Caco-2 (cell line): ENCODE measurements around the gene LHX2. TPM values are rescaled to one million over a fixed set of nuclear protein-coding genes. Genes with fewer than 3 reads are reported as not detected.

Experiments
- BruUV-seq: library from RNA; stranded (reverse); fragments of 400-500 nt; replicated peaks from 2 replicates; lab custom pipeline; 2021; lab: Mats Ljungman, UMichigan
- CTCF ChIA-PET: fragments of 300-600 bp; sonication (Branson Sonifier 250); formaldehyde crosslinking; loops from one replicate; lab custom pipeline; 2022; ENCODE audit warnings: antibody characterized with exemption; lab: Charles Lee
- POLR2A ChIA-PET: fragments of 300-600 bp; sonication (Branson Sonifier 250); formaldehyde crosslinking; loops from one replicate; lab custom pipeline; 2022; ENCODE audit warnings: antibody characterized with exemption; lab: Charles Lee
- DNase-seq, 2 experiments: peaks; one replicate each; pipeline versions ENCODE4 v3.0.0 to v3.0.0-alpha.2; 2020 to 2022
- H3K27me3 ChIP-seq: replicated peaks from 2 replicates; pipeline ENCODE4 v1.6.0; 2011; ENCODE audit warnings: low read length; ENCODE audit not compliant: control insufficient read depth, insufficient read depth
- H3K36me3 ChIP-seq: 2 replicates; pipeline ENCODE4 v1.5.1; 2011; ENCODE audit warnings: low read length; ENCODE audit not compliant: control insufficient read depth, insufficient read depth
- H3K4me1 ChIP-seq: fragments of 250-450 bp; sonication (Bioruptor Pico); 2 replicates; pipeline ENCODE4 v1.5.1; 2020; ENCODE audit warnings: mild to moderate bottlenecking
- H3K4me3 ChIP-seq: 2 replicates; pipeline ENCODE4 v1.5.1; 2011; ENCODE audit warnings: low read depth, mild to moderate bottlenecking, control low read depth, low read length
- H3K9me3 ChIP-seq: fragments of 250-450 bp; sonication (Bioruptor Pico); 2 replicates; pipeline ENCODE4 v1.5.1; 2020; ENCODE audit warnings: mild to moderate bottlenecking, moderate library complexity
- H3K27ac Mint-ChIP-seq: one replicate; pipeline ENCODE4 v1.8.0; 2022; ENCODE audit warnings: mixed read lengths; ENCODE audit not compliant: unreplicated experiment
- H3K27me3 Mint-ChIP-seq: one replicate; pipeline ENCODE4 v1.8.0; 2022; ENCODE audit warnings: mixed read lengths; ENCODE audit not compliant: insufficient read depth, unreplicated experiment
- H3K36me3 Mint-ChIP-seq: one replicate; pipeline ENCODE4 v1.8.0; 2022; ENCODE audit warnings: mild to moderate bottlenecking, mixed read lengths; ENCODE audit not compliant: insufficient read depth, unreplicated experiment
- H3K4me1 Mint-ChIP-seq: one replicate; pipeline ENCODE4 v1.8.0; 2022; ENCODE audit warnings: low read depth, mixed read lengths; ENCODE audit not compliant: unreplicated experiment
- H3K4me3 Mint-ChIP-seq: one replicate; pipeline ENCODE4 v1.8.0; 2022; ENCODE audit warnings: mild to moderate bottlenecking, moderate library complexity, mixed read lengths; ENCODE audit not compliant: unreplicated experiment
- H3K9me3 Mint-ChIP-seq: one replicate; pipeline ENCODE4 v1.8.0; 2022; ENCODE audit warnings: mixed read lengths; ENCODE audit not compliant: unreplicated experiment
- intact Hi-C: fragments of 100-400 bp; cut with micrococcal nuclease; formaldehyde crosslinking; loops from one replicate; pipeline ENCODE4 v1.10.0; 2022; ENCODE audit not compliant: unreplicated experiment
- total RNA-seq: library from RNA; stranded (reverse); gene quantifications from 2 replicates; pipeline ENCODE4 v1.2.3, GENCODE V29; 2022
- TF ChIP-seq, protein P1 (sequence below), 2 experiments: fragments of 200-600 bp in 1 of 2; IDR thresholded peaks; 1 replicate in 1 of 2; 2 replicates in 1 of 2; pipeline versions ENCODE4 v1.5.1 to v1.8.0; 2011 to 2022; ENCODE audit warnings: antibody characterized with exemption in 1 of 2, control low read depth in 1 of 2, inconsistent platforms in 1 of 2, low read depth in 1 of 2, low read length in 1 of 2, mild to moderate bottlenecking in 1 of 2, moderate library complexity in 1 of 2; ENCODE audit not compliant: insufficient read depth in 1 of 2, severe bottlenecking in 1 of 2, unreplicated experiment in 1 of 2

The LHX2 gene
- total RNA-seq, 1 experiment from 2014 or later, result 4.0 TPM

DNA sequence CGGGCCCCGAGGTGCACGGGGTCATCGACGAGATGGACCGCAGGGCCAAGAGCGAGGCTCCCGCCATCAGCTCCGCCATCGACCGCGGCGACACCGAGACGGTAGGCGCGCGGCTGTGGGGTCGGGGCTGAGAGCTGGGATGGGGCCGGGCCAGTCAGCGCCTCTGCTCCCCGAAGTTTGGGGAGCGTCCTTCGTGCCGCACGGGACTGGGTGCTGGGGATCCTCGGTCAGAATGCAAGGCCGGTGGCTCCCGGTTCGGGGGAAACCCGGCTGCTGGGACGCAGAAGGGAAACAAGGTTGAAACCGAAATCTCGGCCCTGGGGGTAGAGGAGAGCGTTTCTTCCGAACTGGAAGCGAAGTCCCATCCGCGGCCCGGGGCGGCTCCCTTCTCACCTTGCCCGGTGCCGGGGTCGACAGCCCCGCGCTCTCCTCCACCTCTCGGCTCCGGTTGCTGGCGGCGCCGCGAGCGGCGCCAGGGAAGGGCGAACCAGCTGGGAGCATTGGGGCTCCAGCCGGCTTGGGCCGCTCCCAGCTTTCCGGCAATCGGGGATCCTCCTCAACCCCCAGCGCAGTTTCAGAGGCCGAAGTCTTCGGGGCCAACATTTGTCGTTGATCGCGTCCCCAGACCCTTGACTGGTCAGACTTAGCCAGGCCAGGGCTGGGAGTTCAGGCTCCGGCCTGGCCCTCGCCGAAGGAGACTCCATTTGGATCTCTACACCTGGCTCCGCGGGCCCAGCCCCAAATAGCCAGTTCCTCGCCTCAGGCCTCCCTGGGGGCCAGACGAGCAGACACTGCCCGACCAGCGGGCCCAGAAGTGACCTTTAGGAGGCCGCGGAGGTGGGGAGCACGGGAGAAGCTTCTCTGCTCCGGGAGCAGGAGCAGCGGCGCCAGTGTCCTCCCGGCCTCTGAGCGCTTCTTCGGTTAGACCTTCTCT is 1.1 kb downstream of the LHX2 start:
- no peak overlapping the region for H3K4me3 ChIP-seq
- TF ChIP-seq, protein P1, sequence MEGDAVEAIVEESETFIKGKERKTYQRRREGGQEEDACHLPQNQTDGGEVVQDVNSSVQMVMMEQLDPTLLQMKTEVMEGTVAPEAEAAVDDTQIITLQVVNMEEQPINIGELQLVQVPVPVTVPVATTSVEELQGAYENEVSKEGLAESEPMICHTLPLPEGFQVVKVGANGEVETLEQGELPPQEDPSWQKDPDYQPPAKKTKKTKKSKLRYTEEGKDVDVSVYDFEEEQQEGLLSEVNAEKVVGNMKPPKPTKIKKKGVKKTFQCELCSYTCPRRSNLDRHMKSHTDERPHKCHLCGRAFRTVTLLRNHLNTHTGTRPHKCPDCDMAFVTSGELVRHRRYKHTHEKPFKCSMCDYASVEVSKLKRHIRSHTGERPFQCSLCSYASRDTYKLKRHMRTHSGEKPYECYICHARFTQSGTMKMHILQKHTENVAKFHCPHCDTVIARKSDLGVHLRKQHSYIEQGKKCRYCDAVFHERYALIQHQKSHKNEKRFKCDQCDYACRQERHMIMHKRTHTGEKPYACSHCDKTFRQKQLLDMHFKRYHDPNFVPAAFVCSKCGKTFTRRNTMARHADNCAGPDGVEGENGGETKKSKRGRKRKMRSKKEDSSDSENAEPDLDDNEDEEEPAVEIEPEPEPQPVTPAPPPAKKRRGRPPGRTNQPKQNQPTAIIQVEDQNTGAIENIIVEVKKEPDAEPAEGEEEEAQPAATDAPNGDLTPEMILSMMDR (IDR thresholded peaks at IDR 0.05; ENCODE audit: insufficient read depth in 1 of 2, low read depth in 1 of 2, low read length in 1 of 2, severe bottlenecking in 1 of 2, unreplicated experiment in 1 of 2), result no peak
- H3K36me3 ChIP-seq, result no peaks in the 10 kb centered on the region
- Mint-ChIP-seq H3K36me3 (no peaks in the 10 kb centered on the region), H3K27ac (no peak overlapping the region), H3K9me3 (no peaks in the 10 kb centered on the region), H3K27me3 (peaks cover 16% of the 10 kb centered on the region), H3K4me1 (peaks cover 13% of the 10 kb centered on the region), H3K4me3 (peak overlapping the region; percentile 43)
- intact Hi-C loops, result loop anchor here (10.0 kb wide), 1 partner anchor 468 kb away; no protein-coding TSS in a partner anchor
- no TSS peak for BruUV-seq
- no peak for DNase-seq
- H3K9me3 ChIP-seq, result no peaks in the 10 kb centered on the region
- ChIA-PET POLR2A (no interaction called here), CTCF (interaction anchor here (0.6 kb wide), 1 partner anchor 51 kb away, joined by 3 read pairs; no protein-coding TSS in a partner anchor)
- H3K4me1 ChIP-seq, result peaks cover 30% of the 10 kb centered on the region
- H3K27me3 ChIP-seq, result peaks cover 9% of the 10 kb centered on the region

DNA sequence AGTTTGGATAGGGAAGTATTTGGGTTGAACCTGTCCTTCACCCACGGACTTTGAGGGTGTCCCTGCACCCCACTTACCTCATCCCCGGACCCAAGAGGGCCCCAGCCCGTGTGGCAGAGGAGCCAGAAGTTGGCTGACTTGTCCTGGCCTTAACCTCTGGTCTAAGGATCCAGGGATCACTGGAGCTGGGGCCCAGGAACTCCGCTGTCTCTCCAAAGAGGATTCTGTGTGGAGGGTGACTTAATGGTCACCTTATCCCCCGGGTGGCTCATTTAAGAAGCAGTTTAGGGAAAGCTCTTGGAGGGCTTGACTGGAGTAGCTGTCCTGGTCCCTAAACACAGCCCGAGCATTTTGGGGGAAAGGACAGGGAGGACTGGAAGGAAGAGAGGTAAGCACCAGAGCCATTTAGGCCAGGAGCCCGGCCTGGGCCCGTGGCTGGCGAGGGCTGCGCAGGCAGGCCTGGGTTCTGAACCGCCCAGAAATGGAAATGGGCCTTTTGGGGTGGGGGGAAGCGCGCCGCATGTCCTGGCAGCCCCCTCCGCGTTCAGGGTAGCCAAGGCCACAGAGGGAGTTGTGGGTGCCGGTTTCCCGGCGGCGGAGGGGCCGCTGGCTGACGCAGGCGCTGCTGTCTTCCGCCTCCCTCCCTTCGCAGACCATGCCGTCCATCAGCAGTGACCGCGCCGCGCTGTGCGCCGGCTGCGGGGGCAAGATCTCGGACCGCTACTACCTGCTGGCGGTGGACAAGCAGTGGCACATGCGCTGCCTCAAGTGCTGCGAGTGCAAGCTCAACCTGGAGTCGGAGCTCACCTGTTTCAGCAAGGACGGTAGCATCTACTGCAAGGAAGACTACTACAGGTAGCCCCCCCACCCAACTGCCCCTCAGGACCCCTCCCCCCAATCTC is 2.0 kb downstream of the LHX2 start:
- intact Hi-C loops, result loop anchor here (10.0 kb wide), 1 partner anchor 469 kb away; no protein-coding TSS in a partner anchor
- POLR2A ChIA-PET, result no interaction called here
- TF ChIP-seq, protein P1 (IDR thresholded peaks at IDR 0.05; ENCODE audit: insufficient read depth in 1 of 2, low read depth in 1 of 2, low read length in 1 of 2, severe bottlenecking in 1 of 2, unreplicated experiment in 1 of 2), result no peak
- Mint-ChIP-seq H3K4me1 (peaks cover 11% of the 10 kb centered on the region), H3K27me3 (peaks cover 11% of the 10 kb centered on the region), H3K9me3 (no peaks in the 10 kb centered on the region), H3K36me3 (no peaks in the 10 kb centered on the region), H3K27ac (no peak overlapping the region), H3K4me3 (peak overlapping the region; percentile 43)
- Histone ChIP-seq H3K9me3 (no peaks in the 10 kb centered on the region), H3K27me3 (peaks cover 4% of the 10 kb centered on the region), H3K4me3 (no peak overlapping the region), H3K4me1 (peaks cover 23% of the 10 kb centered on the region), H3K36me3 (no peaks in the 10 kb centered on the region)
- DNase-seq, result no peak
- no TSS peak for BruUV-seq
- CTCF ChIA-PET, result interaction anchor here (0.6 kb wide), 1 partner anchor 52 kb away, joined by 3 read pairs; no protein-coding TSS in a partner anchor
